Fibroblast of villous mesenchyme (primary cell): ENCODE data around the gene LYPD8. TPM values are rescaled to one million over a fixed set of nuclear protein-coding genes. Genes with fewer than 3 reads are reported as not detected.
"Not testable (repeated sequence)": the region's sequence is repeated elsewhere in the genome, so short reads cannot be mapped to it uniquely, and the experiment has no call there.

Experiments
- DNase-seq: peaks from one replicate; pipeline ENCODE4 v3.0.0-alpha.2; 2010; ENCODE audit warnings: low read depth
- H3K4me3 ChIP-seq: 2 replicates; pipeline ENCODE4 v1.5.1; 2011; ENCODE audit warnings: low read depth, mild to moderate bottlenecking, low read length
- total RNA-seq: library from RNA; depleted of rRNA; stranded (reverse); fragments of >200 nt; gene quantifications from 2 replicates; pipeline ENCODE4 v1.2.3, GENCODE V29; 2012
- TF ChIP-seq, protein P1 (sequence below): IDR thresholded peaks from 2 replicates; pipeline ENCODE4 v1.5.1; 2012; ENCODE audit warnings: low read depth, mild to moderate bottlenecking, low read length; ENCODE audit not compliant: insufficient read depth

Gene LYPD8, protein sequence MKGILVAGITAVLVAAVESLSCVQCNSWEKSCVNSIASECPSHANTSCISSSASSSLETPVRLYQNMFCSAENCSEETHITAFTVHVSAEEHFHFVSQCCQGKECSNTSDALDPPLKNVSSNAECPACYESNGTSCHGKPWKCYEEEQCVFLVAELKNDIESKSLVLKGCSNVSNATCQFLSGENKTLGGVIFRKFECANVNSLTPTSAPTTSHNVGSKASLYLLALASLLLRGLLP
- total RNA-seq = under 0.01 TPM in 1 of 2 replicates, not detected in the other

- no peak within 1 kb of the TSS for H3K4me3 ChIP-seq
- no peak for DNase-seq
- TF ChIP-seq, protein P1, sequence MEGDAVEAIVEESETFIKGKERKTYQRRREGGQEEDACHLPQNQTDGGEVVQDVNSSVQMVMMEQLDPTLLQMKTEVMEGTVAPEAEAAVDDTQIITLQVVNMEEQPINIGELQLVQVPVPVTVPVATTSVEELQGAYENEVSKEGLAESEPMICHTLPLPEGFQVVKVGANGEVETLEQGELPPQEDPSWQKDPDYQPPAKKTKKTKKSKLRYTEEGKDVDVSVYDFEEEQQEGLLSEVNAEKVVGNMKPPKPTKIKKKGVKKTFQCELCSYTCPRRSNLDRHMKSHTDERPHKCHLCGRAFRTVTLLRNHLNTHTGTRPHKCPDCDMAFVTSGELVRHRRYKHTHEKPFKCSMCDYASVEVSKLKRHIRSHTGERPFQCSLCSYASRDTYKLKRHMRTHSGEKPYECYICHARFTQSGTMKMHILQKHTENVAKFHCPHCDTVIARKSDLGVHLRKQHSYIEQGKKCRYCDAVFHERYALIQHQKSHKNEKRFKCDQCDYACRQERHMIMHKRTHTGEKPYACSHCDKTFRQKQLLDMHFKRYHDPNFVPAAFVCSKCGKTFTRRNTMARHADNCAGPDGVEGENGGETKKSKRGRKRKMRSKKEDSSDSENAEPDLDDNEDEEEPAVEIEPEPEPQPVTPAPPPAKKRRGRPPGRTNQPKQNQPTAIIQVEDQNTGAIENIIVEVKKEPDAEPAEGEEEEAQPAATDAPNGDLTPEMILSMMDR = no peak
Observed at GRCh38 chr1:248755517-248755916, at the start of gene LYPD8. LYPD8 (minus strand) TSS chr1:248755759; CDS start chr1:248751081, 4,678 bp downstream.

GRCh38 chr1:248804771-248805681, 49.5 kb upstream of the LYPD8 start:
- TF ChIP-seq, protein P1 = no peak
- DNase-seq = no peak
- H3K4me3 ChIP-seq = no peak overlapping the region

DNA sequence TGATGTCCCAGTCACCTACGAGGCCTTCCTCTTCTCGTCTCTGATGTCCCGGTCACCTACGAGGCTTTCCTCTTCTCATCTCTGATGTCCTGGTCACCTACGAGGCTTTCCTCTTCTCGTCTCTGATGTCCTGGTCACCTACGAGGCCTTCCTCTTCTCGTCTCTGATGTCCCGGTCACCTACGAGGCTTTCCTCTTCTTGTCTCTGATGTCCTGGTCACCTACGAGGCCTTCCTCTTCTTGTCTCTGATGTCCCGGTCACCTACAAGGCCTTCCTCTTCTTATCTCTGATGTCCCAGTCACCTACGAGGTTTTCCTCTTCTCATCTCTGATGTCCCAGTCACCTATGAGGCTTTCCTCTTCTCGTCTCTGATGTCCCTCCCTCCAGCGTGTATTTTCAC, 47.9 kb upstream of the LYPD8 start:
- DNase-seq, H3K4me3 ChIP-seq: not testable (repeated sequence)

DNA sequence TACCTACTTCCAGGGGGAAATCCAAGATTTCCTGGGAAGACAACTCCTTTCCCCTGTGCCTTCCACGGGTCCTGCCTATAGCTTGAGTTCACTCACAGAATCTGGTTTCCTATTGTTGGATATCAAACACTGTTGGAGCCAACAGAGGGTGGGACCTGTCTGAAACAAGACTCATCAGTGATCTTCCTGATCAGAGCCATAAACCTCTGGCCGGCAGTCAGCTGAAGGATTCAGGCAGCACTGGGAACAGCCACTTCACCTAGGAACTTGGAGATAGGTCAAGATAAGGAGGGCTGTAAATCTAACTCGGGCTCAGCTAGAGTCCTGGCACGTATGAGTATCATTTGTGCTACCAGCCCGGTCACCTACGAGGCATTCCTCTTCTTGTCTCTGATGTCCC, 46.9 kb upstream of the LYPD8 start:
- no peak for DNase-seq
- TF ChIP-seq, protein P1 = no peak
- H3K4me3 ChIP-seq = no peak overlapping the region

DNA sequence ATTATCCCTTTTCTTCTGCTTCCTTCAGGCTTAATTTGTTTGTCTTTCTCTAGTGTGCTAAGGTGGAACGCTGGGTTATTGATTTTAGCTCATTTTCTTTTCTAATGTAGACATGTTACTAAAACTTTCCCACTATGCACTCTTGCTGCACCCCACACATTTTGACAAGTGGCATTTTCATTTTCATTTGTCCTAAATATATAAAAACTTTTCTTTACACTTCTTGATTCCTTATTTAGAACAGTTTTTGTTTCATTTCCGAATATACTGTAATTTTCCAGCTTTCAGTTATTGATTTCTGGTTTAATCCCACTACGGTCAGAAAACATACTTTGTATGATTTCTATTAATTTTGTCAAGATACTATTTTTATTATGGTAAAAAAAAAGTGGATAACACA, 44.9 kb upstream of the LYPD8 start:
- TF ChIP-seq, protein P1 = no peak
- no peak overlapping the region for H3K4me3 ChIP-seq
- no peak for DNase-seq

DNA sequence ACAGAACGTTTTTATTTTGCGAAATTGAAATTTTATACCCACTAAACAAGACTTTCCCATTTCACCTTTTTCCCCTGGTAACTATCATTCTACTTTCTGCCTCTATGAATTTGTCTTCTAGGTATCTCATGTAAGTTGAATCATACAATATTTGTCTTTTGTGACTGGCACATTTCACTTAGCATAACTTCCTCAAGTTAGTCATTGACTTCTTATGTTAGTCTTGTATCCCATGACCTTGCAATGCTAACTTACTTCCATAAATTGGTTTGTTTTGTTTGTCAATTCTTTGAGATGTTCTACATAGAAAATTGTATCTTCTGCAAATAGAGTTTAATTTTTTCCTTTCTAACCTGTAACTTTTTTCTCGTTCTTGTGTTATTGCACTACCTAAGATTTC, 43.2 kb upstream of the LYPD8 start:
- TF ChIP-seq, protein P1 = no peak
- no peak overlapping the region for H3K4me3 ChIP-seq
- DNase-seq = no peak

DNA sequence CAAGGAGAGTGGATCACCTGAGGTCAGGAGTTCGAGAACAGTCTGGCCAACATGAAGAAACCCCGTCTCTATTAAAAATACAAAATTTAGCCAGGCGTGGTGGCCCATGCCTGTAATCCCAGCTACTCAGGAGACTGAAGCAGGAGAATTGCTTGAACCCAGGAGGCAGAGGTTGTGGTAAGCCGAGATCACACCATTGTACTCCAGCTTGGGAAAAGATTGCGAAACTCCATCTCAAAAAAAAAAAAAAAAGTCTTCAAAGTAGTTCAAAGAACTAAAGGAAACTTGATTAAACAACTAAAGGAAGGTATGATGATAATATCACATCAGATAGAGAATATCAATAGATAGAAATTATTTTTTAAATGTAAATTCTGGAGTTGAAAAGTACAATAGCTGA, 39.1 kb upstream of the LYPD8 start:
- not testable (repeated sequence) for H3K4me3 ChIP-seq, DNase-seq

DNA sequence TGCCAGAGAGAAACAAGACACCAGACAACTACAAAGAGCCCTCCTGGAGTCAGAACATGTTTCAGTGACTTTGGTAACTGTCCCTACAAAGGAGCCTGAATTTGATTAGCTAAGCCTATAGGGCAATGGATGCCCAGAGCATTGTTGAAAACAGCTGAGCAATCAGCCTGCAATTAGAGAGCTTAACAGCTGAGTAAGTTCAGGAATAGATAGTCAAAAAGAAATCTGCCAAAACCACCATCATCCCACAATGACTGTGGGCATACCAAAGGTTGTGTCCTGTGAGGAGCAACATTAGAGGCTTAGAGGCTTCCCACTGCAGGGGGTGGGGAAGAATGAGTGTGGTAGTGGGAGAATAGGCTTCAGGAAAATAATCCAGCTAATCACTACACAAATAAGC, 38.0 kb upstream of the LYPD8 start:
- no peak for DNase-seq
- TF ChIP-seq, protein P1 = no peak
- no peak overlapping the region for H3K4me3 ChIP-seq
